Measurements from ENCODE around the gene FOSL1.

The FOSL1 gene

GRCh38 chr11:65899356-65900124 lies 648 bp downstream of the FOSL1 start:
- DNase-seq (ENCODE audit: low read depth) = peak; percentile 72
- peak overlapping the region; percentile 92 for H3K4me3 ChIP-seq (ENCODE audit: control insufficient read depth, low read depth, low read length)
- no peak for TF ChIP-seq CTCF (conservative IDR thresholded peaks at IDR 0.05; ENCODE audit: control insufficient read depth, insufficient read depth, low read depth, low read length)

GRCh38 chr11:65898656-65899355 lies 1.4 kb downstream of the FOSL1 start:
- no peak for DNase-seq (ENCODE audit: low read depth)
- peak overlapping the region; percentile 92 for H3K4me3 ChIP-seq (ENCODE audit: control insufficient read depth, low read depth, low read length)
- TF ChIP-seq CTCF (conservative IDR thresholded peaks at IDR 0.05; ENCODE audit: control insufficient read depth, insufficient read depth, low read depth, low read length) = no peak

DNA sequence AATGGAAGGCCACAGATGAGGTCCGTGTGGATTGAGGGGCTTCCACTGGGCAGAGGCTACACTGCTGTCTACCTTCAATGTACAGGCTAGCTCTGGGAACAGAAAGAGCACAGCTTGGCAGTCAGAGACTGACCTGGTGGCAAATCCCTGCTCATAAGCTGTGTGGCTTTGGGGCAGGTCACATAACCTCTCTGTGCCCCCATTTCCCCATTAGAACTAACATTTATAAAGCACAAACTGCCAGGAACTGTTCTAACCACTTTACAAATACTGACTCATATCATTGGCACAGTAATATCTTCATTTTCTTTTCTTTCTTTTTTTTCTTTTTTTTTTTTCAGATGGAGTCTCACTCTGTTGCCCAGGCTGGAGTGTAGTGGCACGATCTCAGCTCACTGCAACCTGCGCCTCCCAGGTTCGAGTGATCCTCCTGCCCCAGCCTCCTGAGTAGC lies 3.1 kb downstream of the FOSL1 start:
- DNase-seq (ENCODE audit: low read depth) = no peak
- H3K4me3 ChIP-seq (ENCODE audit: control insufficient read depth, low read depth, low read length) = peak overlapping the region; percentile 92
- no peak for TF ChIP-seq CTCF (conservative IDR thresholded peaks at IDR 0.05; ENCODE audit: control insufficient read depth, insufficient read depth, low read depth, low read length)

GRCh38 chr11:65896034-65896999 lies 3.9 kb downstream of the FOSL1 start:
- no peak for DNase-seq (ENCODE audit: low read depth)
- peak overlapping the region; percentile 92 for H3K4me3 ChIP-seq (ENCODE audit: control insufficient read depth, low read depth, low read length)
- TF ChIP-seq CTCF (conservative IDR thresholded peaks at IDR 0.05; ENCODE audit: control insufficient read depth, insufficient read depth, low read depth, low read length) = no peak

DNA sequence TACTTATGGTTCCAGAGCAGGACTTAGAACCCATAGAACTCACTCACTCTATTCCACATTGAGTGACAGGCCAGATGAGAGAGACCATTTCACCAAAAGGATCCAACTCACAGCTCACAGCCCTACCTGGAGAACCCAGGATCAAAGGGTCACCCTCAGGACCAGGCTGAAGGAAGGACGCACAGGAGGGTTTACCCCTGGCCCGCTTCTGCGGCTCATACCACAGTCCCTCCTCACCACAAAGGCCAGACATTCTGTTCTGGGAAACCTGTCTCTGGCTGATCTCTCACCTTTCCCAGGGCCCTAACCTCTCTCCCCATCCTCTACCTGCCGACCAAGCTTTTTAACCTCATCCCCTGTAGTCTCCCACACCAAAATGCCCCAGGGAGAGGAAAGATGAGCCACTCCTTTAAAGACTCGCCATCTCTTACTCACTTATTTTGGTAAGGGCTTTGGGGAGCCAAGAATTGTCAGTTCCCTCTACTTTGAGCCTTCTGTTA lies 4.7 kb downstream of the FOSL1 start:
- TF ChIP-seq CTCF (conservative IDR thresholded peaks at IDR 0.05; ENCODE audit: control insufficient read depth, insufficient read depth, low read depth, low read length) = no peak
- H3K4me3 ChIP-seq (ENCODE audit: control insufficient read depth, low read depth, low read length) = peak overlapping the region; percentile 92
- no peak for DNase-seq (ENCODE audit: low read depth)

DNA sequence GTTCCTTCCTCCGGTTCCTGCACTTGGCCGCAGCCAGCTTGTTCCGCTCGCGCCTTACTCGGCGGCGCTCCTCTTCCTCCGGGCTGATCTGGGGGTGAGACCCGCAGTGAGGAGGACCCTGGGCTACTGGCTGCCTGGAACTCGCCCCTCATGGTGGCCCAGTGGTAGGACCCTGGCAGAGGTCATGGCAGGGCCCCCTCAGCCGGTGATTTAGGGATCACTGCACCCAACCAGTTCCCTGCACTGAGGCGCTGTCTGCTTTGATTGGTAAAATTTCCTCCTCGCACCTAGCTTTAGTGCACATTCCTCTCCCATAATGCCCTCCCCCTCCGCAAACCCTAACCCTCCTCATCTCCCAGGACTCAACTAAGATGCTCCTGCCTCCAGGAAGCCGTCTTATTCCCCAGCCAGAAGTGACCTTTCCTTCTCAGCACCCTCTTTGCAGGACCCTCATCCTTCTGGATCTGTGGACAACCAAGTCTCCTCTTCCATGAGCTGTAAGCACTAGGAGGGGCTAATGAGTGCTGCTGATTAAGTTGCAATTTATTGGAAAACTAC lies 6.1 kb downstream of the FOSL1 start:
- DNase-seq (ENCODE audit: low read depth) = no peak
- peak; percentile 4 for TF ChIP-seq CTCF (conservative IDR thresholded peaks at IDR 0.05; ENCODE audit: control insufficient read depth, insufficient read depth, low read depth, low read length)
- peak overlapping the region; percentile 4 for H3K4me3 ChIP-seq (ENCODE audit: control insufficient read depth, low read depth, low read length)

Data from fibroblast of mammary gland (primary cell).